Measurements from ENCODE around the gene SLC18A2.
"Not testable (repeated sequence)": the region's sequence is repeated elsewhere in the genome, so short reads cannot be mapped to it uniquely, and the experiment has no call there.

Gene SLC18A2

DNA sequence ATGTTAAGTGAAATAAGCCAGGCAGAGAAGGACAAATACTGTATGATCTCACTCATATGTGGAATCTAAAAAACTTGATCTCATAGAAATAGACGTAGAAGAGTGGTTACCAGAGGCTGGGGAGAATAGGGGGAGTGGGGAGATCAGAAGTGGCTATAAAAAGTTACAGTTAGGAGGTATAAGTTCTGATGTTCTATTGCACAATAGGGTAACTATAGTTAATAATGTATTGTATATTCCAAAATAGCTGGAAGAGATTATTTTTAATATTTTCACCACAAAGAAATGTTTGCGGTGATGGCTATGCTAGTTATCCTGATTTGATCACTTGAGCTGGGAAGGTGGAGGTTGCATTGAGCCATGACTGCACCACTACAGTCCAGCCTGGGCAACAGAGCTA, 53.8 kb downstream of the SLC18A2 start:
- H3K4me3 ChIP-seq (ENCODE audit: low read length) = no peak overlapping the region
- DNase-seq (ENCODE audit: low read depth, low spot score) = no peak

GRCh38 chr10:117298219-117298618, 57.3 kb downstream of the SLC18A2 start:
- DNase-seq (ENCODE audit: low read depth, low spot score) = no peak
- no peak overlapping the region for H3K4me3 ChIP-seq (ENCODE audit: low read length)

DNA sequence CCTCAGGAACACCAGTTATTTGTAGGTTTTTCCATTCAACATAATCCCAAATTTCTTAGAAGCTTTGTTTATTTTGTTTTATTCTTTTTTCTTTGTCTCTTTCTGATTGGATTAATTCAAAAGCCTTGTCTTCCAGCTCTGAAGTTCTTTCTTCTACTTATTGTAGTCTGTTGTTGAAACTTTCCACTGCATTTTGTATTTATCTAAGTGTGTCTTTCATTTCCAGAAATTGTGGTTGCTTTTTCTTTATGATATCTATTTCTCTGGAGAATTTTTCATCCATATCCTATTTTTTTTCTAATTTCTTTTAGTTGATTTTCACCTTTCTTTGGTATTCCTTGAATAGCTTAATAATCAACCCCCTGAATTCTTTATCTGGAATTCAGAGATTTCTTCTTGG, 58.5 kb downstream of the SLC18A2 start:
- H3K4me3 ChIP-seq (ENCODE audit: low read length) = no peak overlapping the region
- no peak for DNase-seq (ENCODE audit: low read depth, low spot score)

DNA sequence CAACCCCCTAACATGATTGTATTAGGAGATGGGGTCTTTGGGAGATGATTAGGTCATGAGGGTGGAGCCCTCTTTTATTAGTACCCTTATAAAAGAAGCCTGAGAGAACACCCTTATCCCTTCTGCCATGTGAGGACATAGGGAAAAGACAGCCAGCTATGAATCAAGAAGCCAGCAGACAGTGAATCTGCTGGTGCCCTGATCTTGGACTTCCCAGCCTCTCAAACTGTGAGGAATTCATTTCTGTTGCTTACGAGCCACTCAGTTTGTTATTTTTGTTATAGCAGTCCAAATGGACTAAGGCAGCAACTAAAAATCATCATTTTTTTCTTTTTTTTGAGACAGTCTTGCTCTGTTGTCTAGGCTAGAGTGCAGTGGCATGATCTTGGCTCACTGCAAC, 59.8 kb downstream of the SLC18A2 start:
- H3K4me3 ChIP-seq (ENCODE audit: low read length) = no peak overlapping the region
- no peak for DNase-seq (ENCODE audit: low read depth, low spot score)

DNA sequence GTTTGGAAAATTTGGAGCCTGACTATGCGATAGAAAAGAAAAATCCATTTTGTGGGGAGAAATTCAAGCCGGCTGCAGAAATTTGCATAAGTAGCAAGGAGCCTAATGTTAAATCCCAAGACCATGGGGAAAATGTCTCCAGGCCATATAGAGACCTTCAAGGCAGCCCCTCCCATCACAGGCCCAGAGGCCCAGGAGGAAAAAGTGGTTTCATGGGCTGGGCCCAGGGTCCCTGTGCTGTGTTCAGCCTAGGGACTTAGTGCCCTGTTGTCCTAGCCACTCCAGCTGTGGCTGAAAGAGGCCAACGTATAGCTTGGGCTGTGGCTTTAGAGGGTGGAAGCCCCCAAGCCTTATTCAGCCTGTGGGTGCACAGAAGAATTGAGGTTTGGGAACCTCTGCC, 62.5 kb downstream of the SLC18A2 start:
- DNase-seq (ENCODE audit: low read depth, low spot score); H3K4me3 ChIP-seq (ENCODE audit: low read length): not testable (repeated sequence)

DNA sequence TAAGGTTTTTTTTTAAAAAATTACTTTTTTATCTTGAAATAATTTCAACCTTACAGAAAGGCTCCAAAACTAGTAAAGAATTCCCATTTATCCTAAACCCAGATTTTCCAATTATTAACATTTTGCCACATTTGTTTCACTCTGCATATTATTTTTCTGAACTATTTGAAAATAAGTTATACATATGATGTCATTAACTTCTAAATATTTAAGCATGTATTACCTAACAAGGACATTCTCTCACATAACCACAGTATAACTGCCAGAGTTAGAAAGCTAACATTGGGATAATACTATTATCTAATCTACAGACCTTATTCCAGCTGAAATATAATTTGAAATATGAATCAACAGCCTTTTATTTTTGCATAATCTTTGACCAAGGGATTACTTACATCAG, 65.8 kb downstream of the SLC18A2 start:
- no peak for DNase-seq (ENCODE audit: low read depth, low spot score)
- no peak overlapping the region for H3K4me3 ChIP-seq (ENCODE audit: low read length)

DNA sequence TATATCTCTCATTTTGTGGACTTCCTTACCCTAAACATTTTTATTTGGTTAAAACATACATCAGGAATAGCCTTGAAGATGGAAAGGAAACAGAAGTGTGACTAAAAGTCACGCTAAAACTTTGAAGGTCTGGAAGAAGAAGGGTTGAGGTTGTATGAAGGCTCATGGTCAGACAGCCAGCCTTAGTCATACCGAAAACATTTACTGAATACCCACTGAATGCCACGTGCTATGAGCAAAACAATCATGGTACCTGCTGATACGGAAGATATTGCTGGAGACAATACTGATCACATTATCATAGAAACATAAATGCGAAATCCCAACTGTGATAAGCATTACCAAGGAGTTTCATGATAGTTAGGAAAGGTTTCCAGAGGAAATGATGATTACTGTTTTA, 70.3 kb downstream of the SLC18A2 start:
- no peak overlapping the region for H3K4me3 ChIP-seq (ENCODE audit: low read length)
- no peak for DNase-seq (ENCODE audit: low read depth, low spot score)

- no peak overlapping the region for H3K4me3 ChIP-seq (ENCODE audit: low read length)
- no peak for DNase-seq (ENCODE audit: low read depth, low spot score)
Measured at GRCh38 chr10:117312430-117312829, 71.5 kb downstream of the SLC18A2 start.

DNA sequence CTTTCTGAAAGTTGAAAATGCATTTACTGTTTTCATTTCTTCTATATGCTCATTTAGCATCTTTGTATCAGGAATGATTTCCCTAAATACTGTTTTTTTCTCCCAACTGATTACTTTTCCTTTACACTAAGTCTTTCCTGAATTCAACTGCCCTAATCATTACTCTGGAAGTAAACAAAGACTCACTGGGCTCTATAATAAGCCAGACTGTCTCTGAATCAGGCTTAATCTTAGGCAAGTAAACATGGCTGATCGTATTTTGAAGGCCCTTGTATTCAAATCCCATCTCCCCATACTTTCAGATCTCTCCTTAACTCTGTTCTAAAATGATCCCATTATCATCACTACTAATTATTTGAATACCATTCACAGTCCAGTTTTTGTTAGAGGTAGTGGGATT, 72.7 kb downstream of the SLC18A2 start:
- no peak overlapping the region for H3K4me3 ChIP-seq (ENCODE audit: low read length)
- no peak for DNase-seq (ENCODE audit: low read depth, low spot score)

DNA sequence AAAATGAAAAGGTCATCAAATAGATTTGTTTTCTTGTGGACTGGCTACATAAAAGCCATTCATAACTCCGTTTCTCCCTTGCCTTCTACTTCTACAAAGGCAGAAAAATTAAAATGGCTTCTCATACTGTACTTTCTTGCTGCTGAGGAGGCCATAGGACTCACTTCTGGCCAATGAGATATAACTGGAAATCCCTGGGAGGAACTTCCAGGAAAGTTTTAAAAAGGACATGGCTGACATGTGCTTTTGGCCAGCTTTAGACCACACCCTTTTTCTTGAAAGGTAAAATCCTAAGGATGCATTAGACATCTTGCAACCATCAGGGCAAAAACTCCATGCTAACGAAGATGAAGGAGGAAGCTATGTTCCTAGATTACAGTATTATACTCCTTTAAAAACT, 75.8 kb downstream of the SLC18A2 start:
- H3K4me3 ChIP-seq (ENCODE audit: low read length) = no peak overlapping the region
- DNase-seq (ENCODE audit: low read depth, low spot score) = no peak

DNA sequence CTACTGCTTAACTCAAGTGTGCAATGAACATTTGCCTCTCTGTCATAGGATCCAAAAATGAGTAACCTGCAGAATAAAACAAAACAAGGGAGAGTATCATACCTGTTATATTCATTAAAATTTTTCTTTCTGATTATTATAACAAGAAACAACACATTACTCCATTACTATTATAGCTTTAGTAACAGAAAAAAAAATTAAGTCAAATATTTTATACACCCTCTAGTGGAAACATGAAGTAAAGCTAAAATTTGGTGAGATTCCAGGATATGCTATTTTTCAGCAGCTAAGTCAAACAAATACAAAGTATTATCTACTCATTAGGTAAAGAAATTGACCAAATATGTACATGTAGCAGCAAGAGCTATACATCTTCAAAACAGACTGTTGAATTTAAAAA, 78.0 kb downstream of the SLC18A2 start:
- DNase-seq (ENCODE audit: low read depth, low spot score) = peak; percentile 17
- H3K4me3 ChIP-seq (ENCODE audit: low read length) = no peak overlapping the region

DNA sequence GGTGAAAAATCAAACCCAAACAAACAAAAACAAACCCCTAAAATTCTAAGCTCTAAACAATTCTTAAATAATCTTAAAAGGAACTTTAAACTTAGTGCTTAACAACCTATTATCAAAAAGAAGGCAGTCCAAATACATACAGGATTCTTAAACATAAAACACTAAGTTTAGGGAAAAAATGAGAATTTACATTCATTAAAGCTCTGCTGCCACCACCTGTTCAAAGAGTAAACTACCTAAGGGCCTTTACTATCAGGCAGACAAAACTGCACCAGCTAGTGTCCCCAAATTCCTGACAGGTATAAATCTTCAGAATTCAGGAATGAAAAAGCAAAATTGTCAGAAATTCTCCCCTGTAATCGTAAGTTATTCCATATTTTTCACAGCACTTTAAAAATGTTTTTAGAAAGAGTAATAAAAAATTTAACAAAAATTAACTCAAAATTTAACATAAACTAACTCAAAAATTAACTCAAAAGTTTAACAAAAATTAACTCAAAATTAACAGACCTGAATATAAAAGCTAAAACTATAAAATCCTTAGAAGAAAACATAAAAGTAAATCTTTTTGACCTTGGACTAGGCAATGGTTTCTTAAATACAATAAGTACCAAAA, 79.2 kb downstream of the SLC18A2 start:
- H3K4me3 ChIP-seq (ENCODE audit: low read length) = no peak overlapping the region
- DNase-seq (ENCODE audit: low read depth, low spot score) = peak; percentile 37

DNA sequence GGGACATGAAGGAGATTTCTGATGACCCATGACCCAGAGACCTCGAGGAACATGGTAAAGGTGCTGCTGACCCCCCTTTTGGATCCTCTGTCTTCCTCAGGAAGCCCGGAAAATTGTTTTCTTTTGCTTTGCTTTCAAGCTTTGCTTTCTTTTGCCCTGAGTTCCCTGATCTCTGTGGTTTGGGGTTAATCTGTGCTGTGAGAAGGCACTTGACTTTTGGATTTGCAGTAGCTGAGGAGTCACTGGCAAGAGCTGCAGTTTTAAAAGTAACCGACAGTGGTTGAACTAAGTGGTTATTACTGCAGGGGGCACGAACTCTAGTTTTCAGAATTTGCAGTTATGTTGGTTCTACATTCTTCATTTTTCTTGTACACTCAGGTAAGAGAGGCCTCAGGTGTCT, 81.3 kb downstream of the SLC18A2 start:
- H3K4me3 ChIP-seq (ENCODE audit: low read length) = no peak overlapping the region
- DNase-seq (ENCODE audit: low read depth, low spot score) = peak; percentile 9

GRCh38 chr10:117324367-117324766, 83.5 kb downstream of the SLC18A2 start:
- H3K4me3 ChIP-seq (ENCODE audit: low read length) = no peak overlapping the region
- DNase-seq (ENCODE audit: low read depth, low spot score) = no peak

DNA sequence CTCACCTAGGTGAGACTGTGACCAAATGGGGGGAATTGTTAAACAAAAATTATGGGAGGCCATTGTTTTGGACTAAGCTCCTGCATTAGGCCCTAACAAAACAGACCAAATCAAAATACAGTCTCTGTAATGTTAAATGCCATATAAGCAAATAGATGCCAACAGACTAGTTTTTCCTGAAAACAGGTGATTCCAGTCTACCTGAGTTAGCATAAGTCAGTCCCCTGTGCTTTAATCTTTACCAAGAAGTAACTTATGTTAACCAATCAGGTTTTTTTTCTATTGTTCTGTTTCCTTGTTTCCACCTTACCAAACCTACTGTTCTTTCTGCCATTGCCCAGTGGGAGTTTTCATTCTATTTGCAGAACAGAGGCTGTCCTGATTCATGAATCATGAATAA, 86.3 kb downstream of the SLC18A2 start:
- no peak overlapping the region for H3K4me3 ChIP-seq (ENCODE audit: low read length)
- no peak for DNase-seq (ENCODE audit: low read depth, low spot score)

Measured in Jurkat, Clone E6-1 (cell line).